Erythroblast (primary cell): ENCODE results near the gene VSTM2L.

Experiments used
- DNase-seq, 2 experiments: peaks; one replicate each; lab custom pipeline; 2025; lab: John Stamatoyannopoulos, UW
- GATA1 ChIP-seq: IDR thresholded peaks from 2 replicates; pipeline ENCODE4 v1.6.1; 2011; ENCODE audit warnings: low read depth, mild to moderate bottlenecking, control low read depth, low read length, moderate library complexity
- POLR2A ChIP-seq: IDR thresholded peaks from 2 replicates; pipeline ENCODE4 v1.6.1; 2011; ENCODE audit warnings: mild to moderate bottlenecking, low read length

Gene VSTM2L

DNA sequence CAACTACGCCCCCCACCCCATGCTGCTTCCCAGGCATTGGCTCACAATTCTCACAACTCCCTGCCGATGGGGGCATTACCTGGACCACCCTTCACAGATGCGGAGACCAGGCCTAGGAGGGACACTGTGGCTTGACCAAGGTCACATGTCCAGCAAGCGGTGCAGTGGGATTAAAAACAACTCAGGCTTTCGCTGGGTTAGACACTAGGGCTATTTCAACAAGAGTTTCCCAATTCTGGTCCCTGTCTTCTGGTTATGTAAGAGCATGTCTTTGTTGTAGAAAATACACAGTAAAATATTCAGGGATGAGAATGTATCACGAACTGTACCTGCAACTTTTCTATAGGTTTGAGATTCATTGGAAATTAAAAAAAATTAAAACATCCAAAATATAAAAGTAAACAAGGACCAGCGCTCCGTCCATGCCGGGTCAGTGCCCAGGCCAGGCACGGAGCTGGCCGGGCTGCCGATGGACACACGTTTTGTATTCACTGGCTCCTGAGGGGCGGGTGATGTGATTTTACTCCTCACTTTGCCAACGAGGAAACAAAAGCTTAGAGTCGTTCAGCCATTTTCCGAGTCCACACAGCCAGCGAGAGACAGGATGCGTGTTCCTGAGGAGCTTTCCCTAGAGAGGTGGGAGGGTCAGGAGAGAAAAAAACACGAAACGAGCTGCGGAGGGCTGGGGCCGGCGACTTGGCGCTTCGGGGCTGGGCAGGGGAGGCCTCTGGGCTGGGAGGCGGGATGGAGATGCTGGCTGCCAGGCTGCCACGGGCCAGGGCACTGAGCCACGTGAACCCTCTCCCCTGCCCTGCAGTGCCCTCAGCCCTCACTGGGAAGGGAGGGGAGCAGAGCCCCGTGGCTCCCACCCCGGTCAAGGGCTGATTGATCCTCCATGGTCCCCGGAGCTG lies 17.1 kb upstream of the VSTM2L start:
- DNase-seq: no peak
- no peak for TF ChIP-seq GATA1
- no peak for TF ChIP-seq POLR2A

DNA sequence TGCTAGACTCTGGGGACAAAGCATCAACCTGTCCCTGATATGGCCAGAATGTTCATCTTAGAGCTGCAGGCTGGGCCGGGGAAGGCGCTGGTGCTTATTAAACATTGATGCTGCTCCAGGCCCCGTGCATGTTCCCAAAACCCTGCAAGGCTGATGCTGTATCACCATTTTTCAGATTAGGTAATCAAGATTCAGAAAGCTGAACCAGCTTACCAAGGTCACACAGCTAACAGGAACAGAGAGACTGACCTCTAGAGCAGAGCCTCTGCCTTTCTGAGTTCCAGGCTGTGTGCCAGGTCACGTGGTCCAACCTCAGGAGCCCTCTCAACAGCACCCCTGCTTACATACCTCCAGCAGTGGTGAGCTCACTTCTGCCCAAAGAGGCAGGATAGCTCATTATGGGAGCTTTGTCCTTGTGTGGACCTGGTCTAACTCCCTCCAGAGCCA lies 16.1 kb upstream of the VSTM2L start:
- DNase-seq: peak; percentile 23 to 26

DNA sequence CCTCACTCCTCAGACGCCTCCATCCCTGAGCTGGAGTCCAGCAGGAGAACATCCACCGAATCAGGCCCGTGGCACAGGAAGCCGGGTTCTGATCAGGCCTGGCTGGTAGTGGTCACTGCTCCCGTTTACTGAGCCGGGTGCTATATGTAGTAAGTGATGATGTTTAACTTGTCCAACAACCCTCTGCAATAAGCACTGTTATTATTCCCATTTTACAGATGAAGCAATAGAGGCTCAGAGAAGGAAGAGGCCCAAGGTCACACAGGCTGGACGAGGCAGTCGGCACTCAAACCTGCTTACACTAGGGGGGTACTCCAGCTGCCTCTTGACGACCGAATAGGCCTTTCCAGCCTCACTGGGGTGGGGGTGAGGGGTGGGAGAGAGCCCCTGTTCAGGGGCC lies 14.3 kb upstream of the VSTM2L start:
- no peak for DNase-seq
- no peak for TF ChIP-seq GATA1
- no peak for TF ChIP-seq POLR2A

More for the DNA sequence above, 16.1 kb upstream of the VSTM2L start:
- TF ChIP-seq GATA1: no peak
- no peak for TF ChIP-seq POLR2A

DNA sequence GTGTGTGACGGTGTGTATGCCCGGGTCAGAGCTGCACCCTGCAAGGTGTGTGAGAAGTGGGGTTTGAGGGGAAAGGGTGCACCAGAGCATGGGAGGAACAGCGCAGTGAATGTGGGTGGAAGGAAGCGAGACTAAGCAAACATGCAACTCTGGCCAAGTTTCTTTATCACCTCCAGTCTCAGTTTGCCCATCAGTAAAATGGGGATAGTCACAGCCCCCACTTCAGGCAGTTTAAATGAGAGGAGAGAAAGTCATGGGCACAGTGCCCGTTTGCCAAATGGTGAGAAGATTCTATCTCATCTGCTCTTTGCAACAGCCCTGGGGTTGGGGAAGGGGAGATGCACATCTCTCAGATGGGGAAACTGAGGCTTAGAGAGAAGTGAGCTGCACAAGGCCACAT lies 12.8 kb upstream of the VSTM2L start:
- no peak for DNase-seq
- TF ChIP-seq POLR2A (no peak), GATA1 (no peak)

DNA sequence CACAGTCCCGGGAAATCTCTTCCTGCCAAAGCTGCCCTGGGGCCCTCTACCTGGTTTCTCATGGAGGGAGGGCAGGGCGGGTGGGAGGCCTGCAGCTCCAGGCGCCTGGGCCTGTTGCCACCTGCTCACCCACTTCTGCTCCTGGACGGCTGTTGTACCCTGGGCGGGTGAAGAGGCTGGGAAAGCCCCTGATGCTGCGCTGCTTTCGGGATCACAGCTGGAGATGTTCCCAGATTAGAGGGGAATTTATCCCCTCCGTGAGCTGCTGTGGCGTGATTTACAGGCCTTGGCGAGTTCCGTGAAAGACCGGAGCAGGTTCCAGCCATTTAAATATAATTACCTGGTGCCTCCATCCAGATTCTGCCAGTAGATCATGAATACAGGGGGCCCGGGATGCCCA lies 12.3 kb upstream of the VSTM2L start:
- DNase-seq: no peak
- TF ChIP-seq GATA1 (no peak), POLR2A (no peak)

DNA sequence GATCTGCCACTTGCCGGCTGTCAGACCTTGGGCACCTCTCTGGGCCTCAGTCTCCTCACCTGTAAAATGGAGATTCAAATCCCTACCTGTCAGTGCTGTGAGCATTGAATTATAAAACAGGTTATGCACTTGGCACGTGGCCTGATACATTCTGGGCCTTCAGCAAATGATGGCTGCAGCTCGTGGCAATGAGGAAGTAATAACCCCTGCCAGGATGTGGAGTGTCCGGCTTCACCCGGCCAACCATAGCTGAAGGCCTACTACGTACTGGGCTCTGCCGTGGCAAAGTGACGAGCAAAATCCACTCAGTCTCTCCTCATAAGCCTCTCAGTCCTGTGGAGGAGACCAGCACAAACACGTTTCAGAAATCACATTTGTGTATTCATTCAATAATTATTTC lies 10.9 kb upstream of the VSTM2L start:
- TF ChIP-seq GATA1 (no peak), POLR2A (no peak)
- DNase-seq: no peak

DNA sequence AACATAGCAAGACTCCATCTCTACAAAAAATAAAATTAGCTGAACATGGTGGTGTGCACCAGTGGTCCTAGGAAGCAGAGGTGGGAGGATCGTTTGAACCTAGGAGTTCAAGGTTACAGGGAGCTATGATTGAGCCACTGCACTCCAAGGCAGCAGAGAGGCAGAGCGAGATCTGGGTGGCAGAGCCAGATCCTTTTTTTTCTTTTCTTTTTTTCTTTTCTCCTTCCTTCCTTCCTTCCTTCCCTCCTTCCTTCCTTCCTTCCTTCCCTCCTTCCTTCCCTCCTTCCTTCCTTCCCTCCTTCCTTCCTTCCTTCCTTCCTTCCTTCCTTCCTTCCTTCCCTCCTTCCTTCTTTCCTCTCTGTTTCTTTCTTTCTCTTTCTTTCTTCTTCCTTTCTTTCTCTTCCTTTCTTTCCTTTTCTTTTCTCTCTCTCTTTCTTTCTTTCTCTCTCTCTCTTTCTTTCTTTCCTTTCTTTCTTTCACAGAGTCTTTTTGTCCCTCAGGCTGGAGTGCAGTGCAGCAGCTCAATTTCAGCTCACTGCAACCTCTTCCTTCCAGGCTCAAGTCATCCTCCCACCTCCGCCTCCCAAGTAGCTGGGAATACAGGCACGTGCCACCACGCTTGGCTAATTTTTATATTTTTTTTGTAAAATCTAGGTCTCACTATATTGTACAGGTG lies 9.2 kb upstream of the VSTM2L start:
- DNase-seq: no peak
- TF ChIP-seq GATA1 (no peak), POLR2A (no peak)

DNA sequence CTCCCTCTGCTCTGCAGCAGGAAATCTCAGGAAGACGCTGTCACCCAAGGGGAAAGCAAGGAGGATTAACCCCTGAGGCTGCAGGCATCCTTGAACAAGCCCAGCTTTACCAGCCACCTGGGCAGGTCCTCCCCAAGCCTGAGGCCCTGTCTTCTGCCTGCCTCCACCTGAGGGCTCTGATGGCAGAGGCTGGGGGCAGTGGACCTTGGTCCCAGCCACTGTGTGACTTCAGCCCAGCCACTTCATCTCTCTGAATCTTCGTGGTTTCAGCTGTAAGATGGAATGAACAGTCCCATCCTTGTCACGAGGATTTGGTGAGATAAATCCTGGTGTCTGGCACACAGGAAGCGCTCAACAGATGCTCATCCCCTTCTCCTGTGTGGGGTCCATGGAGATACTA lies 8.5 kb upstream of the VSTM2L start:
- DNase-seq: no peak
- TF ChIP-seq GATA1: no peak
- no peak for TF ChIP-seq POLR2A

DNA sequence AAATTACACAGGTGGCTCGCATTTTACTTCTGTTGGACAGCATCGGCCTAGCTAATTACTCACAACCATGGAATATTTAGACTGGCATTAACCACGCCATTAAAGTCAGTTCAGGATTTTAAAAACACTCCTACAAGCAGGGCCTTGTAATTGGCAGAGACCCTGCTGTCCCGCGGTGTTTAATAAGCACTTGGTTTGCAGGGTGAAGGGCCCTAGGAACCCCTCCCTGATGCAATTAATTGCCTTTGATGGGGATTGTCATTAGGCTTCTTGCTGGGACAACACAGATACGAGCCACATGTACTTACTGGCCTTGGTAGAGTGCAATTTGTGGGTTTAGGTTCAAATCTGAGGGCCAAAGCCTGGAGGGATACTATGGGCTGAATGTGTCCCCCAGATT lies 7.8 kb upstream of the VSTM2L start:
- TF ChIP-seq GATA1: no peak
- TF ChIP-seq POLR2A: no peak
- DNase-seq: no peak

DNA sequence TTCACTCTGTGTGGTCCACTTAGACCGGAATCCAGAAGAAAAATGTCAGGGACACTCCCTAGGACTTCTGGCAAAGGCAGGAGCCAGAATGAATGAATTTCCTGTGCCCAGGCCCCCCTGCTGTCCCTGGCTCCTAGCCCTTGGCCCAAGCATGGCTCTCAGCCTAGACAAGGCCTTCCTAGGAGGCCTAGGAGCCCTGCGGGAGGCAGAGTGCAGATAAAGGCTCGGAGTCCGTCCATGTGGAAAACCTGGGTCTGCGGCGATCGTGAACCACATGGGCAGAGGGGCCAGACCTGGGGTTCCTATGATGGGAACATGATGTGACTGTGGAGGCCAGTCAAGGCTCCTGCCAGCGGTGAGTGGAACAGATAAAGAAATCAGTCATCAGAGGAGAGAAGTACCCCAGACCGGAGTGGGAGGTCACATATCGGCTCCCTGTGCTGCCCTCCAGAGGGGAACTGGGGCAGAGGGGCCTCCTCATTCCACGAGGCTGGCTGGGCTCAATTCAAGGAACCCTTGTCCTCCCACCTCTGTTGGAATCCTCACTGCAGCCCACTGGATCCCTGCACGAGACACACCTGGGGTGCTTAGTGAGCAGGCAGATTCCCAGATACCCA lies 5.9 kb upstream of the VSTM2L start:
- peak; percentile 21 to 24 for DNase-seq

DNA sequence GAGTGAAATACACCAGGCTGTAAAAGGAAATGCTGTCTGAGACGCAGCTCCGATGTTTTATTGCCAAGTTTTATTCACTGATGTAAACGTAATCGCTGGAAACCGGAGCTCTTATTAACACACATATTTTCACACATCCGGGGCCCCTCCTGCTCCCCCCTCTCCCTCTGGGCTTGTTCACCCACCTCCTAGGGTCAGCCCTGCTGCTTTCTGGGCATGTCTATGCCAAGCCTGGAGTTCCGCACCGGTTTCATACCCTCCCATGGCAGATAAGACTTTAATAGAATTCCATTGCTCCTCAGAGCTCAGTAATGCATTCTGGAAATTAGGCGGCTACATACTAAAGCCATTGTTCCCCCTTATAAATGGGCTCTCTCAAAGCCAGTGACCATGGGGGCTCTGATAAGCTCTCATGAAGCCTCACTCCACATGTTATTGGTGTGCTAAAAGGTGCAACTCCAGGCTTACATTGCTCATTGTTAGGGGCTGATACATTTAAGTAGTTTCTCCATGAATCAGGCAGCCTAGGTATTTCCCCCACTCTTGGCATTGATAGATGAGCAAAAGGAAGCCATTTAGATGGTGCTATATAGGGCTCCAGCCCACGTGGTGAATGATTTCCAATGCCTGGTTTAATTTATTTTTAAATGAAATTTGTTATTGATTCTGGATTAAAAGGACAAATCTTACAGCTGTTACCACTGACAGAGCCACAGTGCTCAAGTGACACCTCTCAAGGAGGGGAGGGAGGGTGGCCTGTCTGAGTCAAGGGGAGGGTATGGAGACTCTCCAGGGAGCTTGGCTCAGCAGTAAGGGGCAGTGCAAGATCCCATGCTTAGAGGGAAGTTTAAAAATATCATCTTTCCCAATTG lies 4.5 kb upstream of the VSTM2L start:
- DNase-seq: no peak
- TF ChIP-seq GATA1 (no peak), POLR2A (no peak)

More for the DNA sequence above, 5.9 kb upstream of the VSTM2L start:
- no peak for TF ChIP-seq POLR2A
- no peak for TF ChIP-seq GATA1

DNA sequence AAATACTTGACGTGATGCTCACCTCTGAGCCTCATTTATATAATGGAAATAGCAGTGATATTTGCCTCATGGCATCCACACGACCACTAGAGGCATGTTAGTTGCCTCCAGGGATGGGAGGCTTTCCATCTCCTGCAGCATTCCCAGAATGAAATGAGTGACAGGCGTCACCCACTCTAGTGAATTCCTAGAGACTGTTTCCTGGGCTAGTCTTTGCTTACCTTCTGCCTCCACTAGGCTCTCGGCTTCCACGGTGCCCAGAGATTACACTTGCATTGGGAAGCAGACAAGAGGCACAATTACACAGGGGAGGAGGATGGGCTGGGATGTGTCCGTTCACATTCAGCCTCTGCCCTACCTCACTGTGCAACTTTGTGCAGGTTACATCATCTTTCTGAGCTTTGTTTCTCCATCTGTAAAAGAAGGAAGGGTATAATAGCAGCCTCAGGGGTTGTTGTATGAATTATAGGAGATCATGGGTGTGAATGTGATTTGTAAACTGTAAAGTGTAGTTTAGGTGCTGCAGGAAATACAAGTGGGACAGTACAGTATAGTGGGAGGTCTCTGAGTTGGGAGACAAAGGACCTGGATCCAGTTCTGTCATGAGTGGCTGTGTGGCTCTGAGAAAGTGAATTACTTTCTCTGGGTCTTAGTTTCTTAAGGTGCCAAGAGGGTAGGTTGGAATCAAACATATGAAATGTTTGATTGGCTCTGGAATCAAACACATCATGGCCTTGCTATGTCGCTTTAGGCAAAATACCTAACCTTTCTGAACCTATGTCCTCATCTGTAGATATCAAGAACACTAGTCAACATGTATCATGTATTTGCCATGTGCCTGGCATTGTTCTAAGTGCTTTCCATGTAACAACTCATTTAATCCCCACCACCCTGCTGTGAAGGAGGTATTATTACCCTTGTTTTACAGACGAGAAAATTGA lies 3.6 kb upstream of the VSTM2L start:
- TF ChIP-seq GATA1: no peak
- TF ChIP-seq POLR2A: no peak

DNA sequence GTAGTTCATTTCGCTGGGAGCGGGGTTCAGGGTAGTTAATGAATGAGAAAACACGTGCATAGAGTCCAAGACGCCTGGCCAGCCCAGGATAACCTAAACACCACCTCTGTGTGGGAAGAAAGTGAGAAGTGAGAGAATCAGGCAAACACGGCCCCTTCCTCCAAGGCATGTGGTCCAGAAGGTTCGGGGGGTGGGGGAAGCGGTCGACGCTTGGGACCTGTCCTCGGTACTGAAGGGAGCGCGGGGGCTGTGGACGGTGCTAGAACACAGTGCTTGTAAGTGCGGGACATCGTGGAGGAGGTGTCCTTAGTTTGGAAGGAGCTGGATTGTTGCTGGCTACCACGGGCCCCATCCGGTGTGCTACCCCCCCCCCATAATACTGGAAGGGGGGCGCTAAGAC lies 1.7 kb upstream of the VSTM2L start:
- peak; percentile 6 to 16 for DNase-seq
- TF ChIP-seq GATA1: no peak
- no peak for TF ChIP-seq POLR2A

More for the DNA sequence above, 3.6 kb upstream of the VSTM2L start:
- no peak for DNase-seq
